Ovary (tissue), 9 donors: ENCODE measurements around the gene CACFD1. TPM values are rescaled to one million over a fixed set of nuclear protein-coding genes. Genes with fewer than 3 reads are reported as not detected.

Experiments used
- DNase-seq, 5 donors: peaks; one replicate each; pipeline ENCODE4 v3.0.0-alpha.2; 2019 to 2020
- H3K27ac ChIP-seq, 2 donors: fragments of 200-600 bp; one replicate each; pipeline versions ENCODE4 v1.5.1 to v1.8.0; 2019 to 2022
- H3K27me3 ChIP-seq: fragments of 200-600 bp; one replicate; pipeline ENCODE4 v1.8.0; 2022
- H3K36me3 ChIP-seq: fragments of 200-600 bp; sonication (generic); one replicate; pipeline ENCODE4 v1.5.1; 2019
- H3K4me1 ChIP-seq: one replicate; pipeline ENCODE4 v1.8.1; 2013; ENCODE audit warnings: mild to moderate bottlenecking, moderate library complexity; ENCODE audit not compliant: insufficient read depth
- H3K4me3 ChIP-seq: fragments of 200-600 bp; sonication (generic); one replicate; pipeline ENCODE4 v1.5.1; 2017
- H3K9me3 ChIP-seq, 2 donors: fragments of 200-600 bp in 1 of 2; sonication (generic) in 1 of 2; one replicate each; pipeline versions ENCODE4 v1.5.1 to v1.8.1; 2013 to 2019; ENCODE audit warnings: mild to moderate bottlenecking in 1 of 2, moderate library complexity in 1 of 2
- CTCF ChIP-seq, 3 donors: fragments of 450-650 bp in 2 of 3; fragments of 200-600 bp in 1 of 3; IDR thresholded peaks; one replicate each; pipeline versions ENCODE4 v1.5.1 to v1.8.0; 2016 to 2022; ENCODE audit warnings: antibody characterized with exemption in 3 of 3, mild to moderate bottlenecking in 1 of 3
- EP300 ChIP-seq: sonication (generic); formaldehyde crosslinking; IDR thresholded peaks from one replicate; pipeline ENCODE4 v1.6.1; 2017; ENCODE audit warnings: antibody characterized with exemption
- POLR2A ChIP-seq: fragments of 450-650 bp; IDR thresholded peaks from one replicate; pipeline ENCODE4 v1.6.1; 2017; ENCODE audit warnings: antibody characterized with exemption, mild to moderate bottlenecking, moderate library complexity
- WGBS, 3 donors: extraction: QIAGEN DNeasy Blood & Tissue Kit in 1 of 3; methylation state at CpG; one replicate each; pipeline versions ENCODE4 v1.1.5 to v1.1.7; 2013 to 2017; 5-methylcytosine and 5-hydroxymethylcytosine counted together
- intact Hi-C, 4 donors: fragments of 100-400 bp; cut with DNase I; formaldehyde crosslinking; loops; one replicate each; pipeline versions ENCODE4 v1.11.0 to v1.15.1; 2022 to 2023
- polyA plus RNA-seq, 2 donors: library from polyadenylated mRNA; stranded (reverse); fragments of 200-250 nt in 1 of 2; fragments of 350-450 nt in 1 of 2; fragmentation: Illumina TruSeq in 1 of 2; extraction: RNeasy Lipid Tissue Mini Kit (QIAGEN cat#74804) in 1 of 2; gene quantifications; one replicate each; pipeline ENCODE4 v1.2.3, GENCODE V29; 2013 to 2014
- total RNA-seq, 7 donors: library from RNA; depleted of rRNA in 2 of 7; stranded (reverse); fragments of >200 nt in 2 of 7; fragmentation: NEBNext Ultra II Directional in 3 of 7; extraction: Animal tissue kit (Norgen Biotek cat#: 25700) in 3 of 7; gene quantifications; one replicate each; pipeline versions ENCODE4 v1.1.0 to v1.2.4, GENCODE V29; 2016 to 2023
- donor health status: DM: no; HTN: no; CAD: no; lungs with moderate emphysema.
- donor health status: DM: no; HTN: no; CAD: no.
- donor health status: Bipolar disorder and iron deficiency.
- donor health status: DM: yes; HTN: yes; CAD: no.
- donor health status: DM: no; HTN: no; CAD: no.
- donor health status: DM: yes; HTN: yes; CAD: no.

The CACFD1 gene
- total and polyA plus RNA-seq, 9 donors: 1.6 to 23.4 (median 16.0) TPM

DNA sequence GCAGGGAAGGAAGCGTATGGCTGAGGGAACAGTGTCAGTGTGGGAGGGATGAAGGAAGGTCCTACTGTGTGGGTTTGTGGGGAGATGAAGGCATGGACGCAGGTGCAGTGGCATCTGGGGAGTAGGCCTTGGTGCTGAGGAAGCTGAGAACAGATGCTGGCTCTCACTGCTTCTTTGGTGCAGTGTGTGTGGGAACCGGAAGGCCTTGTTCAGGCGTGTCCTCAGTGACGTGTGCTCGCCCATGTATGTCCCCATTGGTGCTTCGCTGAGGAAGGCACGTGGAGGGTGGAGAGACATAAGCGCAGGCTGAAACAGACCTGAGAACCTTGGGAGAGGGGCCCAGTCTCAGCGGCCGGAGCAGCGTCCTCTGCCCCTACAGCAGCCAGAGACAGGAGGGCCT, 18.9 kb upstream of the CACFD1 start:
- TF ChIP-seq CTCF (IDR thresholded peaks at IDR 0.05): no peak
- no peak for TF ChIP-seq EP300
- no peak for TF ChIP-seq POLR2A
- intact Hi-C loops: no loop called here
- no peak for DNase-seq
- 89 to 92% (median 91%) methylated on average over 12 of the region's 12 CpGs for WGBS, 3 donors
- Histone ChIP-seq H3K27ac (no peak overlapping the region), H3K4me3 (no peak overlapping the region), H3K27me3 (no peaks in the 10 kb centered on the region), H3K36me3 (no peaks in the 10 kb centered on the region), H3K9me3 (no peaks in the 10 kb centered on the region), H3K4me1 (no peaks in the 10 kb centered on the region)

DNA sequence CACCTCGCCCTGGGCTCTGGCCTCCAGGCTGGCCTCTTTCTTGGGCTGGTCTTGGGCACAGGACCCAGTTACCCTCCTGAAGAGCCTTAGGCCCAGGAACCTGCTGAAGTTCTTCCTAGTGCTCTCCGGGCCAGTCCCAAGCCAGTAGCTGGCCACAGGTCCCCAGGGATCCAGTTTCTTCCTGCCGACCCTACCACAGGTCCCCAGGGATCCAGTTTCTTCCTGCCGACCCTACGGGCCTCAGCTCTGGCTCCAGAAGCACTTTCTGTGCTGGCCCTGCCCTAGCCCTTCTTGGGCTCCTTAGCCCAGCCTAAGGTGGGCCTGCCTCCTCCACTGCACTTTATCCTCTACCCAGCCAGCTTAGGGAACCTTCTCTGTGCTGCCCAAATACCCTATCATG, 18.2 kb upstream of the CACFD1 start:
- no peak overlapping the region for H3K4me3 ChIP-seq
- H3K9me3 ChIP-seq: no peaks in the 10 kb centered on the region
- no peaks in the 10 kb centered on the region for H3K27me3 ChIP-seq
- no peak overlapping the region for H3K27ac ChIP-seq
- no peak for TF ChIP-seq CTCF (IDR thresholded peaks at IDR 0.05)
- no peak for TF ChIP-seq EP300
- no peak for TF ChIP-seq POLR2A
- 66 to 77% (median 66%) methylated on average over 5 of the region's 5 CpGs for WGBS, 3 donors
- intact Hi-C loops: no loop called here
- no peak for DNase-seq
- H3K36me3 ChIP-seq: no peaks in the 10 kb centered on the region
- H3K4me1 ChIP-seq: no peaks in the 10 kb centered on the region

- H3K4me3 ChIP-seq: no peak overlapping the region
- no peaks in the 10 kb centered on the region for H3K36me3 ChIP-seq
- H3K27me3 ChIP-seq: no peaks in the 10 kb centered on the region
- H3K9me3 ChIP-seq: no peaks in the 10 kb centered on the region
- no peak for DNase-seq
- no peak overlapping the region for H3K27ac ChIP-seq
- intact Hi-C loops: no loop called here
- no peaks in the 10 kb centered on the region for H3K4me1 ChIP-seq
- WGBS, 3 donors: 85 to 93% (median 89%) methylated on average over 5 to 15 of the region's 15 CpGs
- TF ChIP-seq POLR2A (no peak), EP300 (no peak), CTCF (IDR thresholded peaks at IDR 0.05) (no peak)
Observed at GRCh38 chr9:133443248-133443647, 16.5 kb upstream of the CACFD1 start.

GRCh38 chr9:133443982-133444381, 15.8 kb upstream of the CACFD1 start:
- intact Hi-C loops: no loop called here
- H3K4me3 ChIP-seq: no peak overlapping the region
- H3K9me3 ChIP-seq: no peaks in the 10 kb centered on the region
- no peaks in the 10 kb centered on the region for H3K4me1 ChIP-seq
- H3K27ac ChIP-seq: no peak overlapping the region
- no peak for DNase-seq
- H3K27me3 ChIP-seq: no peaks in the 10 kb centered on the region
- WGBS, 3 donors: 80 to 87% (median 86%) methylated on average over 8 of the region's 8 CpGs
- H3K36me3 ChIP-seq: no peaks in the 10 kb centered on the region
- TF ChIP-seq POLR2A (no peak), CTCF (IDR thresholded peaks at IDR 0.05) (no peak), EP300 (no peak)
